H9 (cell line): ENCODE results near the gene ASB7. TPM values are rescaled to one million over a fixed set of nuclear protein-coding genes. Genes with fewer than 3 reads are reported as not detected.

ENCODE experiments used
- DNase-seq: peaks from one replicate; pipeline ENCODE4 v3.0.0-alpha.2; 2017
- H2AFZ ChIP-seq: one replicate; pipeline ENCODE4 v1.6.1; 2013; ENCODE audit warnings: mild to moderate bottlenecking, low read length, control low read depth, moderate library complexity
- H2AK5ac ChIP-seq: 2 replicates; pipeline ENCODE4 v1.6.1; 2013; ENCODE audit warnings: low read length, control low read depth, mixed read lengths; ENCODE audit not compliant: insufficient read length
- H2BK120ac ChIP-seq: one replicate; pipeline ENCODE4 v1.6.1; 2013; ENCODE audit warnings: low read depth, mild to moderate bottlenecking, low read length, control low read depth, inconsistent platforms; ENCODE audit not compliant: poor library complexity, severe bottlenecking
- H2BK12ac ChIP-seq: 2 replicates; pipeline ENCODE4 v1.6.1; 2013; ENCODE audit warnings: low read length, control low read depth, mixed read lengths, low read depth; ENCODE audit not compliant: insufficient read length
- H2BK15ac ChIP-seq: 2 replicates; pipeline ENCODE4 v1.6.1; 2013; ENCODE audit warnings: low read depth, low read length, control low read depth
- H2BK20ac ChIP-seq: one replicate; pipeline ENCODE4 v1.6.1; 2013; ENCODE audit warnings: low read depth, mild to moderate bottlenecking, low read length, control low read depth, inconsistent platforms; ENCODE audit not compliant: poor library complexity, severe bottlenecking
- H2BK5ac ChIP-seq: 2 replicates; pipeline ENCODE4 v1.6.1; 2013; ENCODE audit warnings: low read length, control low read depth, mixed read lengths; ENCODE audit not compliant: insufficient read length
- H3K14ac ChIP-seq: 2 replicates; pipeline ENCODE4 v1.6.1; 2013; ENCODE audit warnings: low read length, control low read depth; ENCODE audit not compliant: insufficient read depth
- H3K18ac ChIP-seq: 2 replicates; pipeline ENCODE4 v1.6.1; 2013; ENCODE audit warnings: low read depth, mild to moderate bottlenecking, mixed read lengths, low read length, control low read depth; ENCODE audit not compliant: insufficient read length
- H3K23ac ChIP-seq: 2 replicates; pipeline ENCODE4 v1.6.1; 2013; ENCODE audit warnings: low read length, control low read depth, mixed read lengths, low read depth; ENCODE audit not compliant: insufficient read length
- H3K23me2 ChIP-seq: 2 replicates; pipeline ENCODE4 v1.6.1; 2013; ENCODE audit warnings: low read depth, mild to moderate bottlenecking, mixed read lengths, low read length, control low read depth; ENCODE audit not compliant: insufficient read length, poor library complexity, severe bottlenecking
- H3K27ac ChIP-seq: 2 replicates; pipeline ENCODE4 v1.5.1; 2013; ENCODE audit warnings: low read length, control low read depth, mixed read lengths, low read depth; ENCODE audit not compliant: insufficient read length
- H3K27me3 ChIP-seq: 2 replicates; pipeline ENCODE4 v1.6.1; 2013; ENCODE audit warnings: low read length, control low read depth, inconsistent platforms; ENCODE audit not compliant: insufficient read depth
- H3K4ac ChIP-seq: 2 replicates; pipeline ENCODE4 v1.6.1; 2013; ENCODE audit warnings: low read depth, mild to moderate bottlenecking, control low read depth, inconsistent platforms, low read length, moderate library complexity
- H3K4me1 ChIP-seq: 2 replicates; pipeline ENCODE4 v1.6.1; 2013; ENCODE audit warnings: low read length, control low read depth, inconsistent platforms; ENCODE audit not compliant: insufficient read depth
- H3K4me2 ChIP-seq: 2 replicates; pipeline ENCODE4 v1.6.1; 2013; ENCODE audit warnings: low read length, control low read depth, mixed read lengths; ENCODE audit not compliant: insufficient read length, insufficient read depth
- H3K56ac ChIP-seq: 2 replicates; pipeline ENCODE4 v1.6.1; 2013; ENCODE audit warnings: low read depth, mild to moderate bottlenecking, mixed read lengths, low read length, control low read depth; ENCODE audit not compliant: insufficient read length
- H3K79me1 ChIP-seq: 2 replicates; pipeline ENCODE4 v1.6.1; 2013; ENCODE audit warnings: low read depth, mild to moderate bottlenecking, moderate library complexity, low read length, control low read depth, inconsistent platforms; ENCODE audit not compliant: insufficient read depth, poor library complexity, severe bottlenecking
- H3K79me2 ChIP-seq: 2 replicates; pipeline ENCODE4 v1.6.1; 2013; ENCODE audit warnings: low read length, control low read depth, inconsistent platforms; ENCODE audit not compliant: insufficient read depth
- H3K9ac ChIP-seq: 2 replicates; pipeline ENCODE4 v1.6.1; 2013; ENCODE audit warnings: low read length, control low read depth, mixed read lengths; ENCODE audit not compliant: insufficient read length; ENCODE audit errors: extremely low read depth
- H3K9me3 ChIP-seq: one replicate; pipeline ENCODE4 v1.6.1; 2013; ENCODE audit warnings: low read depth, low read length, inconsistent platforms; ENCODE audit not compliant: control insufficient read depth
- H3T11ph ChIP-seq: one replicate; pipeline ENCODE4 v1.6.1; 2013; ENCODE audit warnings: mild to moderate bottlenecking, low read length, control low read depth, inconsistent platforms
- H4K20me1 ChIP-seq: one replicate; pipeline ENCODE4 v1.6.1; 2013; ENCODE audit not compliant: control insufficient read depth, insufficient read length, insufficient read depth
- H4K5ac ChIP-seq: 2 replicates; pipeline ENCODE4 v1.6.1; 2013; ENCODE audit warnings: low read depth, mild to moderate bottlenecking, mixed read lengths, low read length, control low read depth; ENCODE audit not compliant: insufficient read length
- H4K8ac ChIP-seq: replicated peaks from 2 replicates; pipeline ENCODE4 v1.6.1; 2013; ENCODE audit warnings: low read length, control low read depth, mixed read lengths, low read depth; ENCODE audit not compliant: insufficient read length
- H4K91ac ChIP-seq: 2 replicates; pipeline ENCODE4 v1.6.1; 2013; ENCODE audit warnings: low read depth, mild to moderate bottlenecking, moderate library complexity, mixed read lengths, low read length, control low read depth; ENCODE audit not compliant: insufficient read length
- H3K27ac Mint-ChIP-seq, 3 experiments: 2 replicates in 2 of 3; 3 replicates in 1 of 3; pipeline ENCODE4 v1.8.0; 2020 to 2021; ENCODE audit warnings: mixed read lengths in 3 of 3, mild to moderate bottlenecking in 1 of 3, moderate library complexity in 1 of 3
- H3K27me3 Mint-ChIP-seq: 2 replicates; pipeline ENCODE4 v1.8.0; 2021; ENCODE audit warnings: low read depth, mild to moderate bottlenecking, moderate library complexity, mixed read lengths
- H3K36me3 Mint-ChIP-seq, 3 experiments: 2 replicates in 2 of 3; 3 replicates in 1 of 3; pipeline ENCODE4 v1.8.0; 2020 to 2021; ENCODE audit warnings: low read depth in 3 of 3, mixed read lengths in 3 of 3; ENCODE audit not compliant: insufficient read depth in 1 of 3
- H3K4me1 Mint-ChIP-seq, 2 experiments: 2 replicates each; pipeline ENCODE4 v1.8.0; 2020; ENCODE audit warnings: mixed read lengths in 2 of 2
- H3K4me3 Mint-ChIP-seq, 2 experiments: 2 replicates in 1 of 2; 3 replicates in 1 of 2; pipeline ENCODE4 v1.8.0; 2020 to 2021; ENCODE audit warnings: mild to moderate bottlenecking in 2 of 2, mixed read lengths in 2 of 2, moderate library complexity in 1 of 2
- H3K9me3 Mint-ChIP-seq, 2 experiments: 2 replicates in 1 of 2; 3 replicates in 1 of 2; pipeline ENCODE4 v1.8.0; 2020; ENCODE audit warnings: mild to moderate bottlenecking in 2 of 2, mixed read lengths in 2 of 2, moderate library complexity in 1 of 2
- CTCF ChIP-seq: fragments of 200-600 bp; sonication (generic); conservative IDR thresholded peaks from 3 replicates; pipeline ENCODE4 v1.8.0; 2021; ENCODE audit warnings: antibody characterized with exemption, mild to moderate bottlenecking
- WGBS: extraction: QIAGEN DNeasy Blood & Tissue Kit; methylation state at CpG from one replicate; pipeline ENCODE4 v1.1.7; 2013; ENCODE audit warnings: missing lambda C conversion rate, low lambda C conversion rate, mixed read lengths; ENCODE audit not compliant: insufficient read length; ENCODE audit errors: extremely low coverage; 5-methylcytosine and 5-hydroxymethylcytosine counted together
- total RNA-seq: library from RNA; stranded (reverse); gene quantifications from 2 replicates; pipeline ENCODE4 v1.2.1, GENCODE V29; 2021

ASB7 gene
- total RNA-seq, 1 experiment from 2014 or later: 12.8 TPM

- no peaks in the 10 kb centered on the region for H3K27me3 Mint-ChIP-seq
- no peaks in the 10 kb centered on the region; the same call in 1 of the 2 replicates for H3K4me1 ChIP-seq
- no peak overlapping the region for H4K8ac ChIP-seq
- no peak overlapping the region for H3T11ph ChIP-seq
- H3K79me1 ChIP-seq: no peaks in the 10 kb centered on the region
- no peak overlapping the region for H2BK120ac ChIP-seq
- H2BK12ac ChIP-seq: no peak overlapping the region
- H3K56ac ChIP-seq: no peak overlapping the region
- H3K4ac ChIP-seq: no peak overlapping the region
- no peak overlapping the region for H3K27ac Mint-ChIP-seq
- H3K9me3 Mint-ChIP-seq: peaks cover 4 to 6% of the 10 kb centered on the region in 2 experiments
- peaks cover 10% of the 10 kb centered on the region for H3K23me2 ChIP-seq
- peaks cover 2% of the 10 kb centered on the region; the same call in 1 of the 2 replicates for H3K79me2 ChIP-seq
- H3K36me3 Mint-ChIP-seq: peaks cover 5 to 7% (median 5%) of the 10 kb centered on the region in 3 experiments
- H4K20me1 ChIP-seq: no peaks in the 10 kb centered on the region
- H3K9me3 ChIP-seq: no peaks in the 10 kb centered on the region
- H3K4me3 Mint-ChIP-seq: no peak overlapping the region
- H2AFZ ChIP-seq: no peak overlapping the region
- no peak overlapping the region for H2AK5ac ChIP-seq
- no peak overlapping the region for H4K5ac ChIP-seq
- H2BK15ac ChIP-seq: no peak overlapping the region
- H3K9ac ChIP-seq: no peak overlapping the region
- H4K91ac ChIP-seq: no peak overlapping the region
- H2BK20ac ChIP-seq: no peak overlapping the region
- no peak overlapping the region for H3K18ac ChIP-seq
- H3K27ac ChIP-seq: no peak overlapping the region
- no peak for TF ChIP-seq CTCF
- H3K14ac ChIP-seq: no peak overlapping the region
- DNase-seq: no peak
- no CpG with 5 or more reads among the region's 7 CpGs for WGBS
- no peak overlapping the region for H2BK5ac ChIP-seq
- H3K4me1 Mint-ChIP-seq: no peaks in the 10 kb centered on the region
- H3K27me3 ChIP-seq: no peaks in the 10 kb centered on the region
- no peak overlapping the region for H3K23ac ChIP-seq
- no peak overlapping the region for H3K4me2 ChIP-seq
Measured at GRCh38 chr15:100596792-100597191, 5.6 kb upstream of the ASB7 start.
